ENCODE results near the gene PCDHB14.

PCDHB14 gene

GRCh38 chr5:141260458-141261237, 37.5 kb downstream of the PCDHB14 start:
- no peak for TF ChIP-seq SIN3A (IDR thresholded peaks at IDR 0.05; ENCODE audit: borderline replicate concordance, insufficient read depth, low read length)
- no peak for TF ChIP-seq REST (IDR thresholded peaks at IDR 0.05; ENCODE audit: insufficient read depth in 1 of 2, low read depth in 2 of 2, low read length in 2 of 2)
- no peak for TF ChIP-seq FOXP2 (optimal IDR thresholded peaks at IDR 0.05; ENCODE audit: borderline replicate concordance, extremely low read depth, extremely low read length, insufficient read depth)
- no peak for TF ChIP-seq POLR2AphosphoS5 (IDR thresholded peaks at IDR 0.05; ENCODE audit: low read depth, low read length)
- TF ChIP-seq TAF1 (IDR thresholded peaks at IDR 0.05; ENCODE audit: borderline replicate concordance, insufficient read depth, low read length), result no peak

GRCh38 chr5:141261238-141261546, 38.0 kb downstream of the PCDHB14 start:
- no peak for TF ChIP-seq POLR2AphosphoS5 (IDR thresholded peaks at IDR 0.05; ENCODE audit: low read depth, low read length)
- no peak for TF ChIP-seq FOXP2 (optimal IDR thresholded peaks at IDR 0.05; ENCODE audit: borderline replicate concordance, extremely low read depth, extremely low read length, insufficient read depth)
- no peak for TF ChIP-seq REST (IDR thresholded peaks at IDR 0.05; ENCODE audit: insufficient read depth in 1 of 2, low read depth in 2 of 2, low read length in 2 of 2)
- no peak for TF ChIP-seq SIN3A (IDR thresholded peaks at IDR 0.05; ENCODE audit: borderline replicate concordance, insufficient read depth, low read length)
- TF ChIP-seq TAF1 (IDR thresholded peaks at IDR 0.05; ENCODE audit: borderline replicate concordance, insufficient read depth, low read length), result no peak

- no peak for TF ChIP-seq FOXP2 (optimal IDR thresholded peaks at IDR 0.05; ENCODE audit: borderline replicate concordance, extremely low read depth, extremely low read length, insufficient read depth)
- TF ChIP-seq REST (IDR thresholded peaks at IDR 0.05; ENCODE audit: insufficient read depth in 1 of 2, low read depth in 2 of 2, low read length in 2 of 2), result no peak
- no peak for TF ChIP-seq TAF1 (IDR thresholded peaks at IDR 0.05; ENCODE audit: borderline replicate concordance, insufficient read depth, low read length)
- no peak for TF ChIP-seq SIN3A (IDR thresholded peaks at IDR 0.05; ENCODE audit: borderline replicate concordance, insufficient read depth, low read length)
- no peak for TF ChIP-seq POLR2AphosphoS5 (IDR thresholded peaks at IDR 0.05; ENCODE audit: low read depth, low read length)
Measured at GRCh38 chr5:141269195-141269594, 46.1 kb downstream of the PCDHB14 start.

GRCh38 chr5:141272906-141273305, 49.8 kb downstream of the PCDHB14 start:
- no peak for TF ChIP-seq TAF1 (IDR thresholded peaks at IDR 0.05; ENCODE audit: borderline replicate concordance, insufficient read depth, low read length)

All from PFSK-1 (cell line).